Measurements from ENCODE around the gene HNRNPA3. TPM values are rescaled to one million over a fixed set of nuclear protein-coding genes. Genes with fewer than 3 reads are reported as not detected.

Gene HNRNPA3
- polyA plus RNA-seq, 3 donors: 26.5 to 71.7 (median 43.0) TPM

GRCh38 chr2:177247693-177248262, 35.2 kb downstream of the HNRNPA3 start:
- no peak overlapping the region for H3K4me3 Mint-ChIP-seq
- peak overlapping the region in 1 of 2 donors; percentile 38 for H3K27ac ChIP-seq (ENCODE audit: low read depth in 1 of 2, low read length in 2 of 2)

DNA sequence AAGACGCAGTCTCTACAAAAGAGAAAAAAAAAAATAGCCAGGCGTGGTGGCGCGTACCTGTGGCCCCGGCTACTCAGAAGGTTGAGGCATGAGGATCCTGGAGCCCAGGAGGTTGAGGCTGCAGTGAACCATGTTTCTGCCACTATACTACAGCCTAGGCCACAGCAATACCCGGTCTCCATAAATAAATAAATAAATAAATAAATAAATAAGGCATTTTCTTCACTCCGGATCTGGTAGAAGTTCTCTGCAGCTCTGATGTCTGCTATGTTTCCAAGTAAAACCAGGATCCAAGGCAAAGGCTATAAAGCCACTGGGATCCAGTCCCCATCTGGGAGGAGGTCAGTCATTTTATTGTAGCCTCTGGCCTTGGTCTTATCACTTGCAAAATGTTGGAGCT, 36.4 kb downstream of the HNRNPA3 start:
- peaks cover 0 to 15% of the 10 kb centered on the region in 2 donors for H3K36me3 ChIP-seq (replicated peaks in 1 of 2; ENCODE audit: control insufficient read depth in 1 of 2, insufficient read depth in 2 of 2, low read length in 2 of 2)
- Mint-ChIP-seq H3K9me3 (peaks cover 0 to 3% (median 0%) of the 10 kb centered on the region in 7 donors), H3K27me3 (ENCODE audit: low read depth in 3 of 3) (no peaks in the 10 kb centered on the region), H3K36me3 (peaks cover 24 to 29% of the 10 kb centered on the region in 2 donors), H3K27ac (peak overlapping the region in 5 of 7 donors; percentile 27 to 80 (median 68)), H3K4me1 (peaks cover 64% of the 10 kb centered on the region), H3K4me3 (no peak overlapping the region)
- no peaks in the 10 kb centered on the region for H3K9me3 ChIP-seq (replicated peaks in 1 of 2; ENCODE audit: control insufficient read depth in 1 of 2, insufficient read depth in 1 of 2, low read length in 2 of 2)
- H3K79me2 ChIP-seq (ENCODE audit: insufficient read depth, low read length): peaks cover 100% of the 10 kb centered on the region
- intact Hi-C loops (cut with micrococcal nuclease): no loop called here
- H3K4me3 ChIP-seq (replicated peaks in 1 of 3; ENCODE audit: low read depth in 2 of 3, low read length in 3 of 3): no peak overlapping the region
- 100% methylated on average over 3 of the region's 7 CpGs for WGBS (ENCODE audit: insufficient coverage)
- H3K4me2 ChIP-seq (replicated peaks; ENCODE audit: extremely low read depth, low read length, poor library complexity, severe bottlenecking): no peak overlapping the region
- no peak for DNase-seq
- H4K20me1 ChIP-seq (ENCODE audit: insufficient read depth, low read length): peaks cover 83% of the 10 kb centered on the region
- peak overlapping the region in 1 of 2 donors; percentile 33 for H3K27ac ChIP-seq (ENCODE audit: low read depth in 1 of 2, low read length in 2 of 2)
- H2AFZ ChIP-seq (ENCODE audit: insufficient read depth, low read depth, low read length, poor library complexity, severe bottlenecking): no peak overlapping the region
- H3K9ac ChIP-seq (ENCODE audit: insufficient read depth, low read length, poor library complexity, severe bottlenecking): no peak overlapping the region
- no peak for TF ChIP-seq CTCF (IDR thresholded peaks at IDR 0.05)
- no peaks in the 10 kb centered on the region for H3K27me3 ChIP-seq (ENCODE audit: control insufficient read depth in 2 of 2, insufficient read depth in 2 of 2, low read length in 2 of 2)
- H3K4me1 ChIP-seq (ENCODE audit: control insufficient read depth in 1 of 2, insufficient read depth in 2 of 2, low read length in 2 of 2): peaks cover 46 to 74% of the 10 kb centered on the region in 2 donors

More at GRCh38 chr2:177247693-177248262, 35.2 kb downstream of the HNRNPA3 start:
- DNase-seq: no peak
- H3K27me3 Mint-ChIP-seq (ENCODE audit: low read depth in 3 of 3): no peaks in the 10 kb centered on the region
- H3K9me3 Mint-ChIP-seq: peaks cover 0 to 1% (median 0%) of the 10 kb centered on the region in 7 donors
- H3K4me1 Mint-ChIP-seq: peaks cover 62% of the 10 kb centered on the region
- H3K27ac Mint-ChIP-seq: peak overlapping the region in 2 of 7 donors; percentile 50 to 70
- intact Hi-C loops (cut with micrococcal nuclease): no loop called here
- H3K4me1 ChIP-seq (ENCODE audit: control insufficient read depth in 1 of 2, insufficient read depth in 2 of 2, low read length in 2 of 2): peaks cover 49 to 74% of the 10 kb centered on the region in 2 donors
- no peaks in the 10 kb centered on the region for H3K9me3 ChIP-seq (replicated peaks in 1 of 2; ENCODE audit: control insufficient read depth in 1 of 2, insufficient read depth in 1 of 2, low read length in 2 of 2)
- peaks cover 73% of the 10 kb centered on the region for H4K20me1 ChIP-seq (ENCODE audit: insufficient read depth, low read length)
- no peak overlapping the region for H3K9ac ChIP-seq (ENCODE audit: insufficient read depth, low read length, poor library complexity, severe bottlenecking)
- TF ChIP-seq CTCF (IDR thresholded peaks at IDR 0.05): no peak
- H3K4me3 ChIP-seq (replicated peaks in 1 of 3; ENCODE audit: low read depth in 2 of 3, low read length in 3 of 3): no peak overlapping the region
- H2AFZ ChIP-seq (ENCODE audit: insufficient read depth, low read depth, low read length, poor library complexity, severe bottlenecking): no peak overlapping the region
- peaks cover 19 to 28% of the 10 kb centered on the region in 2 donors for H3K36me3 Mint-ChIP-seq
- no peak overlapping the region for H3K4me2 ChIP-seq (replicated peaks; ENCODE audit: extremely low read depth, low read length, poor library complexity, severe bottlenecking)
- H3K79me2 ChIP-seq (ENCODE audit: insufficient read depth, low read length): peaks cover 100% of the 10 kb centered on the region
- WGBS (ENCODE audit: insufficient coverage): 95% methylated on average over 6 of the region's 6 CpGs
- no peaks in the 10 kb centered on the region for H3K27me3 ChIP-seq (ENCODE audit: control insufficient read depth in 2 of 2, insufficient read depth in 2 of 2, low read length in 2 of 2)
- peaks cover 0 to 10% of the 10 kb centered on the region in 2 donors for H3K36me3 ChIP-seq (replicated peaks in 1 of 2; ENCODE audit: control insufficient read depth in 1 of 2, insufficient read depth in 2 of 2, low read length in 2 of 2)
